A549 (cell line): Measurements from ENCODE around the gene PKP4.

Experiments
- CHD4 ChIP-seq: fragments of 200-600 bp; sonication (generic); IDR thresholded peaks from 2 replicates; pipeline ENCODE4 v1.6.1; 2016; ENCODE audit warnings: antibody characterized with exemption, mild to moderate bottlenecking, borderline replicate concordance
- FOSL2 ChIP-seq, 2 experiments: fragments of 450-650 bp in 1 of 2; fragments of >200 bp in 1 of 2; sonication (Bioruptor Twin) in 1 of 2; formaldehyde crosslinking; IDR thresholded peaks; 2 replicates each; pipeline versions ENCODE4 v1.5.0 to v1.6.1; 2016 to 2020; ENCODE audit warnings: mild to moderate bottlenecking in 1 of 2, moderate library complexity in 1 of 2
- POLR2A ChIP-seq: IDR thresholded peaks from 2 replicates; pipeline ENCODE4 v1.6.1; 2012; ENCODE audit warnings: mild to moderate bottlenecking, low read length
- RAD21 ChIP-seq, 2 experiments: fragments of >200 bp in 1 of 2; sonication (Bioruptor Twin) in 1 of 2; formaldehyde crosslinking in 1 of 2; IDR thresholded peaks in 1 of 2; conservative IDR thresholded peaks in 1 of 2; 2 replicates in 1 of 2; 3 replicates in 1 of 2; pipeline ENCODE4 v1.6.1; 2012 to 2018; ENCODE audit warnings: inconsistent platforms in 1 of 2
- ZFP36 ChIP-seq: fragments of 450-650 bp; IDR thresholded peaks from 2 replicates; pipeline ENCODE4 v1.6.1; 2014; ENCODE audit warnings: borderline replicate concordance; ENCODE audit not compliant: partially characterized antibody

GRCh38 chr2:158501301-158501700, 44.5 kb downstream of the PKP4 start:
- TF ChIP-seq RAD21 (conservative IDR thresholded peaks at IDR 0.05 in 1 of 2, IDR thresholded peaks at IDR 0.05 in 1 of 2) (no peak), POLR2A (no peak), ZFP36 (no peak), CHD4 (no peak), FOSL2 (IDR thresholded peaks at IDR 0.05) (no peak), FOSL2 (CRISPR knock-in tag; IDR thresholded peaks at IDR 0.05) (no peak)
